CD4-positive, alpha-beta T cell treated with Interleukin-6 for 4 hours (primary cell): Measurements from ENCODE around the gene RBM17.
"Not testable (repeated sequence)": the region's sequence is repeated elsewhere in the genome, so short reads cannot be mapped to it uniquely, and the experiment has no call there.

Source experiments
- DNase-seq: peaks from one replicate; pipeline ENCODE4 v3.0.0-alpha.2; 2020; ENCODE audit warnings: mixed read lengths

Gene RBM17

GRCh38 chr10:6082496-6083395 is 6.1 kb upstream of the RBM17 start:
- DNase-seq = no peak

GRCh38 chr10:6083523-6084475 is 5.0 kb upstream of the RBM17 start:
- DNase-seq = peak; percentile 71

- DNase-seq = peak; percentile 90
Observed at GRCh38 chr10:6086375-6087233, 2.2 kb upstream of the RBM17 start.

GRCh38 chr10:6089334-6090219 is 743 bp downstream of the RBM17 start:
- DNase-seq = peak; percentile 32

- DNase-seq = no peak
Observed at GRCh38 chr10:6091630-6092029, 2.8 kb downstream of the RBM17 start.

- no peak for DNase-seq
Observed at GRCh38 chr10:6092731-6093130, 3.9 kb downstream of the RBM17 start.

GRCh38 chr10:6095810-6096570 is 7.2 kb downstream of the RBM17 start:
- DNase-seq = no peak

GRCh38 chr10:6097063-6097462 is 8.2 kb downstream of the RBM17 start:
- no peak for DNase-seq

GRCh38 chr10:6098156-6098555 is 9.3 kb downstream of the RBM17 start:
- no peak for DNase-seq

- no peak for DNase-seq
Observed at GRCh38 chr10:6100370-6100769, 11.5 kb downstream of the RBM17 start.

GRCh38 chr10:6101181-6101580 is 12.3 kb downstream of the RBM17 start:
- no peak for DNase-seq

GRCh38 chr10:6102128-6102527 is 13.3 kb downstream of the RBM17 start:
- no peak for DNase-seq

GRCh38 chr10:6103591-6103990 is 14.8 kb downstream of the RBM17 start:
- no peak for DNase-seq

GRCh38 chr10:6107616-6108015 is 18.8 kb downstream of the RBM17 start:
- not testable (repeated sequence) for DNase-seq

GRCh38 chr10:6108072-6108471 is 19.2 kb downstream of the RBM17 start:
- no peak for DNase-seq

- peak; percentile 56 for DNase-seq
Observed at GRCh38 chr10:6108631-6109443, 20.0 kb downstream of the RBM17 start.

GRCh38 chr10:6109444-6109775 is 20.6 kb downstream of the RBM17 start:
- no peak for DNase-seq

- no peak for DNase-seq
Observed at GRCh38 chr10:6110136-6110535, 21.3 kb downstream of the RBM17 start.

- no peak for DNase-seq
Observed at GRCh38 chr10:6112893-6113292, 24.1 kb downstream of the RBM17 start.

- no peak for DNase-seq
Observed at GRCh38 chr10:6114299-6114698, 25.5 kb downstream of the RBM17 start.
